Activated CD4-positive, alpha-beta T cell treated with anti-CD3 and anti-CD28 coated beads, Interleukin-2, amount 10 ng/mL, durations not matched to agents 7 days and 5 days (primary cell): ENCODE data around the gene MED13L. TPM values are rescaled to one million over a fixed set of nuclear protein-coding genes. Genes with fewer than 3 reads are reported as not detected.
"Not testable (repeated sequence)": the region's sequence is repeated elsewhere in the genome, so short reads cannot be mapped to it uniquely, and the experiment has no call there.

ENCODE experiments used
- CTCF ChIA-PET: fragments of 350-600 bp; sonication (Branson Sonifier 250); formaldehyde crosslinking; loops from one replicate; lab custom pipeline; 2021; ENCODE audit warnings: antibody characterized with exemption; lab: Charles Lee
- POLR2A ChIA-PET: fragments of 350-600 bp; sonication (Branson Sonifier 250); formaldehyde crosslinking; loops from one replicate; lab custom pipeline; 2021; ENCODE audit warnings: antibody characterized with exemption; lab: Charles Lee
- DNase-seq: peaks from one replicate; pipeline ENCODE4 v3.0.0-alpha.2; 2020
- H3K27ac Mint-ChIP-seq: one replicate; pipeline ENCODE4 v1.8.0; 2021; ENCODE audit warnings: mild to moderate bottlenecking, moderate library complexity, mixed read lengths
- H3K27me3 Mint-ChIP-seq: one replicate; pipeline ENCODE4 v1.8.0; 2021; ENCODE audit warnings: mixed read lengths
- H3K36me3 Mint-ChIP-seq: one replicate; pipeline ENCODE4 v1.8.0; 2021; ENCODE audit warnings: low read depth, mixed read lengths
- H3K4me1 Mint-ChIP-seq: one replicate; pipeline ENCODE4 v1.8.0; 2021; ENCODE audit warnings: mixed read lengths
- H3K4me3 Mint-ChIP-seq: one replicate; pipeline ENCODE4 v1.8.0; 2021; ENCODE audit warnings: mild to moderate bottlenecking, moderate library complexity, mixed read lengths
- H3K9me3 Mint-ChIP-seq: one replicate; pipeline ENCODE4 v1.8.0; 2021; ENCODE audit warnings: mixed read lengths
- total RNA-seq, 2 experiments: library from RNA; stranded (reverse); gene quantifications; one replicate each; pipeline ENCODE4 v1.2.3, GENCODE V29; 2021

The MED13L gene
- total RNA-seq, 2 experiments from 2014 or later, result 97.1 to 99.7 TPM

- ChIA-PET POLR2A (no interaction called here), CTCF (interaction anchor here (0.8 kb wide), 1 partner anchor 21 kb away, joined by 3 read pairs; no protein-coding TSS in a partner anchor)
- H3K36me3 Mint-ChIP-seq, result no peaks in the 10 kb centered on the region
These were observed 6.9 kb upstream of the MED13L start for GRCh38 chr12:116284396-116284795.

DNA sequence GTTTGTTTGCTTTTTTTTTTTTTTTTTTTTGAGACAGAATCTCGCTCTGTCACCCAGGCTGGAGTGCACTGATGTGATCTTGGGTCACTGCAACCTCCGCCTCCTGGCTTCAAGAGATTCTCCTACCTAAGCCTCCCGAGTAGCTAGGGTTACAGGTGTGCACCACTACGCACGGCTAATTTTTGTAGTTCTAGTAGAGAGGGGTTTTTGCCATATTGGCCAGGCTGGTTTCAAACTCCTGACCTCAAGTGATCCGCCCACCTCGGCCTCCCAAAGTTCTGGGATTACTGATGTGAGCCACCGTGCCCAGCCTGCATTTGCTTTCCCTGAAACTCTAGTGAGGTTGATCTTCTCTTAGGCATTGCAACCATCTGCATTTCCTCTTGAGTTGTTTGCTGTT is 6.4 kb upstream of the MED13L start:
- H3K9me3 Mint-ChIP-seq, H3K4me3 Mint-ChIP-seq, H3K27ac Mint-ChIP-seq, H3K36me3 Mint-ChIP-seq, H3K27me3 Mint-ChIP-seq, DNase-seq, CTCF ChIA-PET, POLR2A ChIA-PET: not testable (repeated sequence)
- peaks cover 20% of the 10 kb centered on the region for H3K4me1 Mint-ChIP-seq

More at GRCh38 chr12:116284396-116284795, 6.9 kb upstream of the MED13L start:
- peaks cover 20% of the 10 kb centered on the region for H3K4me1 Mint-ChIP-seq
- H3K27ac Mint-ChIP-seq, result no peak overlapping the region
- H3K4me3 Mint-ChIP-seq, result no peak overlapping the region
- no peaks in the 10 kb centered on the region for H3K27me3 Mint-ChIP-seq
- no peak for DNase-seq
- H3K9me3 Mint-ChIP-seq, result no peaks in the 10 kb centered on the region

GRCh38 chr12:116282371-116283286 is 5.1 kb upstream of the MED13L start:
- ChIA-PET POLR2A (no interaction called here), CTCF (interaction anchor here (0.6 to 0.8 kb wide), 2 partner anchors 139 to 328 kb away, joined by 3 read pairs; no protein-coding TSS in a partner anchor)
- H3K27ac Mint-ChIP-seq, result peak overlapping the region; percentile 71
- DNase-seq, result no peak
- H3K36me3 Mint-ChIP-seq, result no peaks in the 10 kb centered on the region
- H3K4me3 Mint-ChIP-seq, result peak overlapping the region; percentile 23
- H3K9me3 Mint-ChIP-seq, result no peaks in the 10 kb centered on the region
- peaks cover 27% of the 10 kb centered on the region for H3K4me1 Mint-ChIP-seq
- no peaks in the 10 kb centered on the region for H3K27me3 Mint-ChIP-seq

DNA sequence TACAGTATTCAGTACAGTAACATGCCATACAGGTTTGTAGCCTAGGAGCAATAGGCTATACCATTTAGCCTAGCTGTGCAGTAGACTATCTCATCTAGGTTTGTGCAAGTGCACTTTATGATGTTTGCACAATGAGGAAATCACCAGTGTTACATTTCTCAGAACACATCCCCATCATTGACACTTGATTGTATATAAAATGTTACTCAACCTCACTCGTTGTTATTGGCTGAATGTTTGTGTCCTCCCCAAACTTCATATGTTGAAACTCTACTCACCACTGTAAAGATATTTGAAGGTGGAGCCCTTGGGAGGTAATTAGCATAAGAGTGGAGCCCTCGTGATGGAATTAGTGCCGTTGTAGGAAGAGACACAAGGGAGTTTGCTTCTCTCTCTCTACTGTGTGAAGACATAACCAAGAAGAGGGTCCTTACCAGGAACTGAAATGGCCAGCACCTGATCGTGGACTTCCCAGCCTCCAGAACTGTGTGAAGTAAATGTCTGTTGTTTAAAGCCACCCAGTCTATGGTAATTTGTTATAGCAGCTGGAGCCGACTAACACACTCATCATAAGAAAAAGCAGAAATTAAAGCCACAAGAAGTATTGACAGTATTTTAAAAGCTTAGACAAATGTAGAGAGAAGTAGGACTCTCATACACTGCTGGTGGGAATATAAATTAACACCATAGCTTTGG is 3.2 kb upstream of the MED13L start:
- Mint-ChIP-seq H3K4me1 (peaks cover 28% of the 10 kb centered on the region), H3K36me3 (peaks cover 3% of the 10 kb centered on the region), H3K9me3 (no peaks in the 10 kb centered on the region), H3K27me3 (no peaks in the 10 kb centered on the region), H3K4me3 (no peak overlapping the region), H3K27ac (no peak overlapping the region)
- ChIA-PET CTCF (interaction anchor here (1.8 kb wide), 1 partner anchor 36 kb away, joined by 6 read pairs; no protein-coding TSS in a partner anchor), POLR2A (no interaction called here)
- DNase-seq, result no peak

GRCh38 chr12:116278667-116279066 is 1.2 kb upstream of the MED13L start:
- Mint-ChIP-seq H3K4me1 (peaks cover 43% of the 10 kb centered on the region), H3K36me3 (peaks cover 7% of the 10 kb centered on the region), H3K4me3 (peak overlapping the region; percentile 76), H3K27me3 (no peaks in the 10 kb centered on the region), H3K9me3 (no peaks in the 10 kb centered on the region), H3K27ac (peak overlapping the region; percentile 85)
- POLR2A ChIA-PET, result no interaction called here
- CTCF ChIA-PET, result interaction anchor here (0.6 to 0.8 kb wide), 2 partner anchors 17 to 827 kb away, joined by 3 to 4 read pairs; no protein-coding TSS in a partner anchor
- DNase-seq, result no peak

DNA sequence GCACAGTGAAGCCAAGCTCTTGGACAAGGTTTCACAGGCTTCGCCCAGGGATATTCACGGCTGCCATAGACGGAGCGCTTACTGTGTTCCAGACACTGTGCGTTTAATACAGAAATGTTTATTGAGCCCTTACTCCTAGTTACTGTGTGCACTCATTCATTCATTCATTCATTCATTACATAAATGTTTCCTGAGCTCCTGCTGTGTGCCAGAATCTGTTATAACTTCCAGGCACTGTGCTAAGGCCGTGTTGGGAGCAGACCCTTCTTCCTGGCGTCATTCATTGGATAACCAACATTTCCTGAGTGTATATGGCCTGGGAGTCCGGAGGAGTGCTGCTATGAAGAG is 760 bp upstream of the MED13L start:
- Mint-ChIP-seq H3K27me3 (no peaks in the 10 kb centered on the region), H3K4me3 (peak overlapping the region; percentile 76), H3K9me3 (no peaks in the 10 kb centered on the region), H3K36me3 (peaks cover 7% of the 10 kb centered on the region), H3K4me1 (peaks cover 46% of the 10 kb centered on the region), H3K27ac (peak overlapping the region; percentile 85)
- no peak for DNase-seq
- CTCF ChIA-PET, result interaction anchor here (0.6 to 0.8 kb wide), 2 partner anchors 17 to 827 kb away, joined by 3 to 4 read pairs; no protein-coding TSS in a partner anchor
- POLR2A ChIA-PET, result no interaction called here

DNA sequence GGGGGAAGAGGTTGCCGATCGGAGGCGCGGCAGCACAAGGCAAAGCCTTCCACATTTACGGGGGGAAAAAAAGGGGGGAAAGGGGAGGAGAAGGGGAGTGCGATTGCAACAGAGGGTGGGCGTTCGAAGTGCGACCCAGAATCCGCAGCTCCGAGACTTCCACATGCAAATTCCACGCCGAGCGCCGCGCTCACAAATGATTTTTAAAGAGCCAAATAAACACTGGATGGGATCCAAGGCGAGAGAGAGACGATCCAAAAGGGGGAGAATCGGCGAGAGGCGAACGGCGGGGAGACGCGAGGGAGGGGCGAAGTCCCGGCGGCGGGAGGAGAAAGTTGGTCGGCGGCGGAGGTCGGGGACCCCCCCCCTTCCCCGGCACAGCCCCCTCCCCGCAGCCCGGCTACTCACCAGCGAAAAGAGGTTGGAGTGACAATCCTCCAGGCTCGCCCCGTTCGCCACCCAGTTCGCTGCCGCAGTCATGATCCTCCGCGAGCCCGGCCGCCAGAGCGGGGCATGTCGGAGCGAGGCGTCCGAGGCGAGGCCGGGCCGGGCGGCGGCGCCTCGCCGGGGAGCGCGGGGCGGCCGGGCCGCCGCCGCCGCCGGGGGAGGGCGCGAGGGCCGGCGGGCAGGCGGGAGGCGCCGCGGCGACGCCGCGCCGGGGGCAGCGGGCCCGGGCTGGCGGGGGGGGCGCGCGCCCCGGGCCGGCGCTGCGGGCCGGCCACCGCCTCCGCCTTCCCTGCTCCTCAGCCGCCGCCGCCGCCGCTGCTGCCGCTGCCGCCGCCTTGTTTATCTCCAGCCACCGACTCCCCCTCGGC is 634 bp downstream of the MED13L start:
- H3K27ac Mint-ChIP-seq, result peak overlapping the region; percentile 91
- peaks cover 36% of the 10 kb centered on the region for H3K4me1 Mint-ChIP-seq
- H3K27me3 Mint-ChIP-seq, result no peaks in the 10 kb centered on the region
- peak overlapping the region; percentile 94 for H3K4me3 Mint-ChIP-seq
- DNase-seq, result peak; percentile 78
- ChIA-PET POLR2A (interaction anchor here (0.7 kb wide), 1 partner anchor 333 kb away, joined by 4 read pairs; no protein-coding TSS in a partner anchor), CTCF (interaction anchor here (0.6 to 1.5 kb wide), 6 partner anchors 14 to 291 kb away, joined by 3 to 5 read pairs (median 4); no protein-coding TSS in a partner anchor)
- H3K9me3 Mint-ChIP-seq, result no peaks in the 10 kb centered on the region
- peaks cover 7% of the 10 kb centered on the region for H3K36me3 Mint-ChIP-seq

- no peaks in the 10 kb centered on the region for H3K9me3 Mint-ChIP-seq
- CTCF ChIA-PET, result interaction anchor here (0.6 kb wide), 1 partner anchor 96 kb away, joined by 3 read pairs; no protein-coding TSS in a partner anchor
- POLR2A ChIA-PET, result no interaction called here
- peak overlapping the region; percentile 56 for H3K4me3 Mint-ChIP-seq
- H3K36me3 Mint-ChIP-seq, result peaks cover 10% of the 10 kb centered on the region
- H3K27ac Mint-ChIP-seq, result no peak overlapping the region
- no peaks in the 10 kb centered on the region for H3K27me3 Mint-ChIP-seq
- H3K4me1 Mint-ChIP-seq, result peaks cover 35% of the 10 kb centered on the region
- DNase-seq, result no peak
These were observed 2.7 kb downstream of the MED13L start for GRCh38 chr12:116274551-116275375.

- ChIA-PET CTCF (interaction anchor here (0.6 kb wide), 1 partner anchor 95 kb away, joined by 3 read pairs; no protein-coding TSS in a partner anchor), POLR2A (no interaction called here)
- H3K27me3 Mint-ChIP-seq, result no peaks in the 10 kb centered on the region
- H3K4me1 Mint-ChIP-seq, result peaks cover 39% of the 10 kb centered on the region
- peaks cover 10% of the 10 kb centered on the region for H3K36me3 Mint-ChIP-seq
- no peak for DNase-seq
- no peak overlapping the region for H3K27ac Mint-ChIP-seq
- peak overlapping the region; percentile 56 for H3K4me3 Mint-ChIP-seq
- no peaks in the 10 kb centered on the region for H3K9me3 Mint-ChIP-seq
These were observed 3.5 kb downstream of the MED13L start for GRCh38 chr12:116273813-116274550.

DNA sequence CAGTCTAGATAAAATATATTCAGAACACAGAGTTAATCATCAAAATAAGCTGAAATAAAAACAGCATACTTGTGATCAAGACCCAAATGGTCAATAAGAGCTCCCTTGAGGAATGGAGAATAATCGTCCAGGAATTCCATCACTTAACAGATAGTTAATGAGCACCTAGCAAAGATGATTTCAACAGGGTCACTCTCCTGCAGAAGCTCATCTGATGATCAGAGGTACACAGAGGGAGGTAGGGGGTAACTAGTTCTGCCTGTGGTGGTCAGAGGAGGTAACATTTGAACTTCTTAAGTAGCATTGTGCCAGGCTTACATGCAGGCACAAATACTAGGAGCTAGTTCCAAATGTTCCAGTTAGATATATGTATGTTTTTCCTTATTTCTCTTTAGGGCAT is 9.5 kb downstream of the MED13L start:
- H3K9me3 Mint-ChIP-seq, result no peaks in the 10 kb centered on the region
- H3K27ac Mint-ChIP-seq, result no peak overlapping the region
- POLR2A ChIA-PET, result no interaction called here
- peaks cover 6% of the 10 kb centered on the region for H3K36me3 Mint-ChIP-seq
- no peaks in the 10 kb centered on the region for H3K27me3 Mint-ChIP-seq
- no peak overlapping the region for H3K4me3 Mint-ChIP-seq
- DNase-seq, result no peak
- CTCF ChIA-PET, result interaction anchor here (0.6 to 1.2 kb wide), 2 partner anchors 20 to 158 kb away, joined by 3 read pairs; no protein-coding TSS in a partner anchor
- peaks cover 22% of the 10 kb centered on the region for H3K4me1 Mint-ChIP-seq
